Measurements from ENCODE around the gene SLCO2B1.

Gene SLCO2B1

DNA sequence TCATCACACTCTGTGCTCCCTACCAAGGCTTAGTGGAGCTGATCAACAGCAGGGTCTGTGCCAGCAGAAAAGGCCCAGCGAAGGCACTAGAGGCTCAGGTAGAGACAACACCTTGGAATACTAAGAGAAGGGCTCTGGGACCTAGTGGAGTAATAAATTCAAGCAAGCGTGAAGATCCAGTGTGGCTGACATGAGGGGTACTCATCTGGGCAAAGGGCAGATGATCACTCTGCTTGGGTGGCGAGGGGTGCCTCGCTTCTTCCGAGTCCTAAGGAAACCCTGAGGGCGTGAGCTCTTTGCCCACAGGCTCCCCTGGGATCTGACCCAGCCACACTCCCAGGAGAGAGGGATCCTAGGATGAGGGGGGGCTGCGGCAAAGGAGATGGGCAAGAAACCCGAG, 86.1 kb downstream of the SLCO2B1 start:
- Histone ChIP-seq H3K9me3 (ENCODE audit: control insufficient read depth, insufficient read depth, low read length) (no peaks in the 10 kb centered on the region), H3F3A (ENCODE audit: control insufficient read depth, insufficient read depth) (no peaks in the 10 kb centered on the region), H3K4me2 (ENCODE audit: low read length) (no peak overlapping the region), H3K79me2 (ENCODE audit: control insufficient read depth, low read length) (no peaks in the 10 kb centered on the region), H3K36me3 (ENCODE audit: control insufficient read depth, low read length) (no peaks in the 10 kb centered on the region), H3K4me1 (ENCODE audit: control insufficient read depth, low read length) (no peaks in the 10 kb centered on the region), H3K27me3 (ENCODE audit: control insufficient read depth, low read length) (no peaks in the 10 kb centered on the region), H3K9me2 (replicated peaks; ENCODE audit: control insufficient read depth, low read length) (no peaks in the 10 kb centered on the region), H4K20me1 (ENCODE audit: control insufficient read depth, insufficient read depth, low read depth, low read length) (no peaks in the 10 kb centered on the region), H3K4me3 (ENCODE audit: low read length) (no peak overlapping the region), H3K27ac (ENCODE audit: low read depth, low read length) (no peak overlapping the region)
- no peak for TF ChIP-seq EZH2phosphoT487 (IDR thresholded peaks at IDR 0.05; ENCODE audit: borderline replicate concordance, low read length)
- TF ChIP-seq, protein P1, sequence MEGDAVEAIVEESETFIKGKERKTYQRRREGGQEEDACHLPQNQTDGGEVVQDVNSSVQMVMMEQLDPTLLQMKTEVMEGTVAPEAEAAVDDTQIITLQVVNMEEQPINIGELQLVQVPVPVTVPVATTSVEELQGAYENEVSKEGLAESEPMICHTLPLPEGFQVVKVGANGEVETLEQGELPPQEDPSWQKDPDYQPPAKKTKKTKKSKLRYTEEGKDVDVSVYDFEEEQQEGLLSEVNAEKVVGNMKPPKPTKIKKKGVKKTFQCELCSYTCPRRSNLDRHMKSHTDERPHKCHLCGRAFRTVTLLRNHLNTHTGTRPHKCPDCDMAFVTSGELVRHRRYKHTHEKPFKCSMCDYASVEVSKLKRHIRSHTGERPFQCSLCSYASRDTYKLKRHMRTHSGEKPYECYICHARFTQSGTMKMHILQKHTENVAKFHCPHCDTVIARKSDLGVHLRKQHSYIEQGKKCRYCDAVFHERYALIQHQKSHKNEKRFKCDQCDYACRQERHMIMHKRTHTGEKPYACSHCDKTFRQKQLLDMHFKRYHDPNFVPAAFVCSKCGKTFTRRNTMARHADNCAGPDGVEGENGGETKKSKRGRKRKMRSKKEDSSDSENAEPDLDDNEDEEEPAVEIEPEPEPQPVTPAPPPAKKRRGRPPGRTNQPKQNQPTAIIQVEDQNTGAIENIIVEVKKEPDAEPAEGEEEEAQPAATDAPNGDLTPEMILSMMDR (IDR thresholded peaks at IDR 0.05; ENCODE audit: low read depth, low read length, poor library complexity, severe bottlenecking): no peak

DNA sequence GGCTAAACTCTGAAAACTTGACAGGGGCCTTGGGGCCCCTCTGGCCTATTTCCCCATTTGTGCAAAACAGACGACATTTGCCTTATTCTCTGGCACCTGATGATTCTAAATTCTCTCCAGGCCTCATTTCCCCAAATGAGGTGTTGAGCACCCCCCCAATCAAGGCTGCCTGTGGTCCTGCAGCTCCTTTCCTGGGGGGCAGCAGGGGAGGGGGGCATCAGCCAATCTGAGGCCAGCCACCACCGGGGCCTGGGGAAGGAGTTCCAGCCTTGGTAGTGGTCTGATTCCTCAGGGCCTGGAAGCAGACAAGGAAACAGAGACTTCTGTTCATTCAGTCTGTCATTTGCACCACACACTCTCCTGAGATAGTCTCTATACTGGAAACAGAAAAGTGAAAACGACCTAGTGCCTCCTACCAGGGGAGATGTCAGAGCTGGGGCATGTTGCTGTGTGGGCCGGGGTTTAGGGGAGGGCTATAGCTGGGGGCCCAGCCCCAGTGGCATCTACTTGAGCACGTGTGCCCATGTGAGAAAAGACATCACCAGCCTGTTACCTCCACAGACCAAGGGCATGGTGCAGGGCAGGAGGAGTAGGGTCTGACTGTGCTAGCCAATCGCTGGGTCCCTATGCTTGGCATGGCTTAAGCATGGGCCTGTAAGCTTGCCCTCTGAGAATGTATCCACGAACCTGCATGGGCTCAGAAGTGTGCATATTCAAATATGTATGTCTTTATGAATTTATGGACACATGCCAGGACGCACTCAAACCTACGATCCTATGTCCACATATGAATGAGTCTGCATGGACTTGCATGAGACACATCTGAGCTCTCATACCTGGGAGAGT, 87.9 kb downstream of the SLCO2B1 start:
- Histone ChIP-seq H3F3A (ENCODE audit: control insufficient read depth, insufficient read depth) (no peaks in the 10 kb centered on the region), H3K9me2 (replicated peaks; ENCODE audit: control insufficient read depth, low read length) (no peaks in the 10 kb centered on the region), H3K9me3 (ENCODE audit: control insufficient read depth, insufficient read depth, low read length) (no peaks in the 10 kb centered on the region), H3K27me3 (ENCODE audit: control insufficient read depth, low read length) (no peaks in the 10 kb centered on the region), H4K20me1 (ENCODE audit: control insufficient read depth, insufficient read depth, low read depth, low read length) (no peaks in the 10 kb centered on the region), H3K27ac (ENCODE audit: low read depth, low read length) (no peak overlapping the region), H3K4me3 (ENCODE audit: low read length) (no peak overlapping the region), H3K36me3 (ENCODE audit: control insufficient read depth, low read length) (no peaks in the 10 kb centered on the region), H3K4me2 (ENCODE audit: low read length) (no peak overlapping the region), H3K4me1 (ENCODE audit: control insufficient read depth, low read length) (no peaks in the 10 kb centered on the region), H3K79me2 (ENCODE audit: control insufficient read depth, low read length) (no peaks in the 10 kb centered on the region)
- TF ChIP-seq, protein P1 (IDR thresholded peaks at IDR 0.05; ENCODE audit: low read depth, low read length, poor library complexity, severe bottlenecking): no peak
- TF ChIP-seq EZH2phosphoT487 (IDR thresholded peaks at IDR 0.05; ENCODE audit: borderline replicate concordance, low read length): no peak

GRCh38 chr11:75239531-75240290, 88.8 kb downstream of the SLCO2B1 start:
- H3K27ac ChIP-seq (ENCODE audit: low read depth, low read length): no peak overlapping the region
- H3K79me2 ChIP-seq (ENCODE audit: control insufficient read depth, low read length): no peaks in the 10 kb centered on the region
- H3K36me3 ChIP-seq (ENCODE audit: control insufficient read depth, low read length): no peaks in the 10 kb centered on the region
- no peaks in the 10 kb centered on the region for H3F3A ChIP-seq (ENCODE audit: control insufficient read depth, insufficient read depth)
- no peaks in the 10 kb centered on the region for H3K4me1 ChIP-seq (ENCODE audit: control insufficient read depth, low read length)
- no peaks in the 10 kb centered on the region for H3K9me2 ChIP-seq (replicated peaks; ENCODE audit: control insufficient read depth, low read length)
- no peaks in the 10 kb centered on the region for H3K27me3 ChIP-seq (ENCODE audit: control insufficient read depth, low read length)
- no peak for TF ChIP-seq EZH2phosphoT487 (IDR thresholded peaks at IDR 0.05; ENCODE audit: borderline replicate concordance, low read length)
- TF ChIP-seq, protein P1 (IDR thresholded peaks at IDR 0.05; ENCODE audit: low read depth, low read length, poor library complexity, severe bottlenecking): no peak
- no peak overlapping the region for H3K4me3 ChIP-seq (ENCODE audit: low read length)
- H4K20me1 ChIP-seq (ENCODE audit: control insufficient read depth, insufficient read depth, low read depth, low read length): no peaks in the 10 kb centered on the region
- no peak overlapping the region for H3K4me2 ChIP-seq (ENCODE audit: low read length)
- H3K9me3 ChIP-seq (ENCODE audit: control insufficient read depth, insufficient read depth, low read length): no peaks in the 10 kb centered on the region

All from DOHH2 (cell line).